Vagina (tissue), 2 donors: ENCODE results near the gene SUSD5. TPM values are rescaled to one million over a fixed set of nuclear protein-coding genes. Genes with fewer than 3 reads are reported as not detected.

Source experiments
- DNase-seq, 2 donors: peaks; one replicate each; pipeline ENCODE4 v3.0.0-alpha.2; 2017; ENCODE audit errors: extremely low spot score in 2 of 2
- H3K27ac ChIP-seq: fragments of 200-600 bp; sonication (generic); one replicate; pipeline ENCODE4 v1.5.1; 2019
- H3K27me3 ChIP-seq: fragments of 200-600 bp; sonication (generic); one replicate; pipeline ENCODE4 v1.5.1; 2019
- H3K36me3 ChIP-seq, 2 donors: fragments of 200-600 bp; sonication (generic); one replicate each; pipeline ENCODE4 v1.5.1; 2017 to 2019
- H3K4me1 ChIP-seq: fragments of 200-600 bp; sonication (generic); one replicate; pipeline ENCODE4 v1.5.1; 2019
- H3K4me3 ChIP-seq, 2 donors: fragments of 200-600 bp; sonication (generic); 1 replicate in 1 of 2; 2 replicates in 1 of 2; pipeline ENCODE4 v1.5.1; 2016 to 2019
- H3K9me3 ChIP-seq: fragments of 200-600 bp; sonication (generic); one replicate; pipeline ENCODE4 v1.5.1; 2019
- POLR2A ChIP-seq, 2 donors: fragments of 450-650 bp; IDR thresholded peaks; one replicate each; pipeline ENCODE4 v1.6.1; 2017; ENCODE audit warnings: antibody characterized with exemption in 2 of 2, mild to moderate bottlenecking in 2 of 2, moderate library complexity in 2 of 2
- POLR2AphosphoS5 ChIP-seq, 2 donors: sonication (generic); formaldehyde crosslinking; IDR thresholded peaks; one replicate each; pipeline ENCODE4 v1.9.0; 2017; ENCODE audit warnings: antibody characterized with exemption in 2 of 2, mild to moderate bottlenecking in 2 of 2, low read depth in 1 of 2; ENCODE audit not compliant: insufficient read depth in 1 of 2
- intact Hi-C: fragments of 100-400 bp; cut with DNase I; formaldehyde crosslinking; loops from one replicate; pipeline ENCODE4 v1.15.1; 2023
- total RNA-seq: library from RNA; depleted of rRNA; stranded (reverse); fragments of >200 nt; gene quantifications from one replicate; pipeline ENCODE4 v1.2.3, GENCODE V29; 2016
- TF ChIP-seq, protein P1 (sequence below), 3 experiments: fragments of 450-650 bp in 2 of 3; fragments of 200-600 bp in 1 of 3; sonication (generic) in 1 of 3; IDR thresholded peaks; one replicate each; pipeline ENCODE4 v1.5.1; 2017 to 2019; ENCODE audit warnings: antibody characterized with exemption in 3 of 3, mild to moderate bottlenecking in 2 of 3, moderate library complexity in 2 of 3

SUSD5 gene
- total RNA-seq, 1 donor from 2014 or later: 0.98 TPM

- no peaks in the 10 kb centered on the region for H3K9me3 ChIP-seq
- TF ChIP-seq POLR2AphosphoS5 (IDR thresholded peaks at IDR 0.05; ENCODE audit: insufficient read depth in 1 of 2, low read depth in 1 of 2) (no peak), POLR2A (IDR thresholded peaks at IDR 0.05) (no peak)
- TF ChIP-seq, protein P1, sequence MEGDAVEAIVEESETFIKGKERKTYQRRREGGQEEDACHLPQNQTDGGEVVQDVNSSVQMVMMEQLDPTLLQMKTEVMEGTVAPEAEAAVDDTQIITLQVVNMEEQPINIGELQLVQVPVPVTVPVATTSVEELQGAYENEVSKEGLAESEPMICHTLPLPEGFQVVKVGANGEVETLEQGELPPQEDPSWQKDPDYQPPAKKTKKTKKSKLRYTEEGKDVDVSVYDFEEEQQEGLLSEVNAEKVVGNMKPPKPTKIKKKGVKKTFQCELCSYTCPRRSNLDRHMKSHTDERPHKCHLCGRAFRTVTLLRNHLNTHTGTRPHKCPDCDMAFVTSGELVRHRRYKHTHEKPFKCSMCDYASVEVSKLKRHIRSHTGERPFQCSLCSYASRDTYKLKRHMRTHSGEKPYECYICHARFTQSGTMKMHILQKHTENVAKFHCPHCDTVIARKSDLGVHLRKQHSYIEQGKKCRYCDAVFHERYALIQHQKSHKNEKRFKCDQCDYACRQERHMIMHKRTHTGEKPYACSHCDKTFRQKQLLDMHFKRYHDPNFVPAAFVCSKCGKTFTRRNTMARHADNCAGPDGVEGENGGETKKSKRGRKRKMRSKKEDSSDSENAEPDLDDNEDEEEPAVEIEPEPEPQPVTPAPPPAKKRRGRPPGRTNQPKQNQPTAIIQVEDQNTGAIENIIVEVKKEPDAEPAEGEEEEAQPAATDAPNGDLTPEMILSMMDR (IDR thresholded peaks at IDR 0.05): no peak
- H3K27ac ChIP-seq: no peak overlapping the region
- peak in 1 of 2 donors; percentile 22 for DNase-seq
- H3K27me3 ChIP-seq: no peaks in the 10 kb centered on the region
- H3K36me3 ChIP-seq: no peaks in the 10 kb centered on the region
- no peak overlapping the region for H3K4me3 ChIP-seq
- intact Hi-C loops: no loop called here
- H3K4me1 ChIP-seq: no peaks in the 10 kb centered on the region
Observed at GRCh38 chr3:33174711-33175414, 43.7 kb downstream of the SUSD5 start.

GRCh38 chr3:33174095-33174494 is 44.5 kb downstream of the SUSD5 start:
- Histone ChIP-seq H3K4me3 (no peak overlapping the region), H3K36me3 (no peaks in the 10 kb centered on the region), H3K27me3 (no peaks in the 10 kb centered on the region), H3K27ac (no peak overlapping the region), H3K9me3 (no peaks in the 10 kb centered on the region), H3K4me1 (no peaks in the 10 kb centered on the region)
- no peak for TF ChIP-seq POLR2AphosphoS5 (IDR thresholded peaks at IDR 0.05; ENCODE audit: insufficient read depth in 1 of 2, low read depth in 1 of 2)
- TF ChIP-seq, protein P1 (IDR thresholded peaks at IDR 0.05): no peak
- no peak for TF ChIP-seq POLR2A (IDR thresholded peaks at IDR 0.05)
- intact Hi-C loops: no loop called here
- peak in 1 of 2 donors; percentile 62 for DNase-seq

GRCh38 chr3:33173672-33174071 is 44.9 kb downstream of the SUSD5 start:
- no peaks in the 10 kb centered on the region for H3K36me3 ChIP-seq
- TF ChIP-seq POLR2A (IDR thresholded peaks at IDR 0.05) (no peak), POLR2AphosphoS5 (IDR thresholded peaks at IDR 0.05; ENCODE audit: insufficient read depth in 1 of 2, low read depth in 1 of 2) (no peak)
- TF ChIP-seq, protein P1 (IDR thresholded peaks at IDR 0.05): no peak
- H3K27me3 ChIP-seq: no peaks in the 10 kb centered on the region
- H3K27ac ChIP-seq: no peak overlapping the region
- peak in 1 of 2 donors; percentile 62 for DNase-seq
- H3K4me1 ChIP-seq: no peaks in the 10 kb centered on the region
- H3K9me3 ChIP-seq: no peaks in the 10 kb centered on the region
- H3K4me3 ChIP-seq: no peak overlapping the region
- intact Hi-C loops: no loop called here

GRCh38 chr3:33173103-33173502 is 45.5 kb downstream of the SUSD5 start:
- TF ChIP-seq, protein P1 (IDR thresholded peaks at IDR 0.05): no peak
- TF ChIP-seq POLR2AphosphoS5 (IDR thresholded peaks at IDR 0.05; ENCODE audit: insufficient read depth in 1 of 2, low read depth in 1 of 2): no peak
- no peak for TF ChIP-seq POLR2A (IDR thresholded peaks at IDR 0.05)
- intact Hi-C loops: no loop called here
- no peaks in the 10 kb centered on the region for H3K36me3 ChIP-seq
- H3K27ac ChIP-seq: no peak overlapping the region
- H3K9me3 ChIP-seq: no peaks in the 10 kb centered on the region
- no peak overlapping the region for H3K4me3 ChIP-seq
- peak in 1 of 2 donors; percentile 40 for DNase-seq
- no peaks in the 10 kb centered on the region for H3K27me3 ChIP-seq
- no peaks in the 10 kb centered on the region for H3K4me1 ChIP-seq

- Histone ChIP-seq H3K27me3 (no peaks in the 10 kb centered on the region), H3K4me3 (no peak overlapping the region), H3K36me3 (no peaks in the 10 kb centered on the region), H3K4me1 (no peaks in the 10 kb centered on the region), H3K9me3 (no peaks in the 10 kb centered on the region), H3K27ac (no peak overlapping the region)
- peak in 1 of 2 donors; percentile 52 for DNase-seq
- TF ChIP-seq, protein P1 (IDR thresholded peaks at IDR 0.05): no peak
- TF ChIP-seq POLR2AphosphoS5 (IDR thresholded peaks at IDR 0.05; ENCODE audit: insufficient read depth in 1 of 2, low read depth in 1 of 2): no peak
- no peak for TF ChIP-seq POLR2A (IDR thresholded peaks at IDR 0.05)
- intact Hi-C loops: no loop called here
Observed at GRCh38 chr3:33171580-33171979, 47.0 kb downstream of the SUSD5 start.
